HG03139 (cell line): ENCODE results near the gene GLG1.
A peak's percentile ranks its signal among the peaks of the same experiment; 100 is the strongest.
"Not testable (repeated sequence)": the region's sequence is repeated elsewhere in the genome, so short reads cannot be mapped to it uniquely, and the experiment has no call there.

ENCODE experiments used
- ATAC-seq: cut with Tn5 transposase; IDR thresholded peaks from one replicate; pipeline ENCODE4 v1.9.1; 2021; ENCODE audit not compliant: unreplicated experiment

Gene GLG1

GRCh38 chr16:74450967-74451760 is 155.8 kb downstream of the GLG1 start:
- no peak for ATAC-seq

- ATAC-seq: no peak
Observed at GRCh38 chr16:74450236-74450635, 156.7 kb downstream of the GLG1 start.

GRCh38 chr16:74449470-74449869 is 157.4 kb downstream of the GLG1 start:
- ATAC-seq: no peak

DNA sequence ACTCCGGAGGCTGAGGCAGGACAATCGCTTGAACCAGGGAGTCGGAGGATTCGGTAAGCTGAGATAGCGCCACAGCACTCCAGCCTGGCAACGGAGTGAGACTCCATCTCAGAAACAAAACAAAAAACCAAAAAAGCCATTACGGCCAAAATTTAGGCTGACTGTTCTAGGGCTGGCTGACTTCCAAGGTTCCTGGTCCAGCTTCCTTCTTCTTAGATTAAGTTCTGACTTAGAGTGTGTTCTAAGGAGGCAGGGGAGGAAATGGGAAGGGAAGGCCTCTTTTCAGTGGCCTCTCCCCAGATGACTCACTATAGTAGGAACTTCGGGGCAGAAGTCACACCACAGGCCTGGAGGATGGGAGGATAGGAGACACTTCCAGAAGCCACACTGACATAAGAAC is 157.9 kb downstream of the GLG1 start:
- no peak for ATAC-seq

DNA sequence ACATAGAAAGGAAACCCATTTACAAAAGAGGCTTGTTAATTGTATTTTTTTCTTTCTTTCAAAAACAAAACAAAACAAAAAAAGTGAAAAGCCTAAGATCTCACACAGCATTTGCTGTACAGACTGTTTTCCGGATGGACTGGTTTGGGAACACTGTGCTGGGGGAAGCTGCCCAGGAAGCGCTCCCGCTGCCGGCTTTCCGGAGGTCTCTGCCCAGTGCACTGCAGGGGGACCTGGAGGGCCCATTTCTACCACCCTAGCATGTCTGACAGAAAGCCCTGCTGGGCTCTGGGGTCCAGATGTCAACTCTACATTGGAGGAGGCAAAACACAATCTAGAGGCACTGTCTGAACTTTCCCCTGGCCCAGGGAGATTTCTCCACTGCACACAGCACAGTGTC is 159.3 kb downstream of the GLG1 start:
- no peak for ATAC-seq

- no peak for ATAC-seq
Observed at GRCh38 chr16:74446866-74447265, 160.0 kb downstream of the GLG1 start.

- ATAC-seq: not testable (repeated sequence)
Observed at GRCh38 chr16:74443624-74444346, 163.1 kb downstream of the GLG1 start.

DNA sequence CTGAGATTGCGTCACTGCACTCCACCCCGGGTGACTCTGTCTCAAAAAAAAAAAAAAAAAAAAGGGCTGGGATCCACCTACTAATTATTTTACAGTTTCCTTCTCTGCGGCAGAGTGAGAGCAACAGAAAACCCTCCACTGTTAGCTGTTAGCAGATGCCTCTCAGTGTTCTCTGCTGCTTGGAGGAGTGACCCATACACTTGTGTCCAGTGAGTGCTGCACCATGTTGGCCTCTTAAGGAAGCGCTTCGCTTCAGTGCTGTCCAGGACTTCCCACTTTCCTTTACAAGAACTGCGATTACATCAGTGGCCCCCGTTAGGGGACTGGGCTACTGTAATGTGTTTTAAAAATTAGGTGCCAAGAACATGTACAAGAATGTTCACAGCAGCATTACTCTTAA is 167.2 kb downstream of the GLG1 start:
- ATAC-seq: no peak

DNA sequence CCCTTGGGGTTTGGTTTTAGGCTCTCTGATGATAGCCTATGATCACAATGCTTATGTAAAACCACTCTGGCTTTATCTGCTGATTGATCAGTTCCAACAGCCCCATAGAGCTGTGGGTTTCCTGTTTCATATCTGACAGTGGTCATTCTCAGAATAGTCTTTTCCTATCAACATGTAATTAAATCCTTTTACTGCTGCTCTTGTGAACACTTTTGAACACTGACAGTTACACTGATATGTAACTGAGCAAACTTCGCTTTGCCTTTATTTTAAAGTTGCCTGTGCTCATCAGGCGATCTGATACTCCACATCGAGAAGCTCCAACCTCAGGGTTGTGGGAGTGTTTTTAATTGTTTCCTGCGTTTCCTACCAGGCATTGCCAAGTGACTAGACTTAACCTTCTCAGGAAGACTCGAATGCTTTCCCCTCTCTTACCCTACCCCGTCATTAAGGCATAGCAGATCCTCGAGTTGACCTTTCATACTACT is 168.4 kb downstream of the GLG1 start:
- ATAC-seq: no peak

DNA sequence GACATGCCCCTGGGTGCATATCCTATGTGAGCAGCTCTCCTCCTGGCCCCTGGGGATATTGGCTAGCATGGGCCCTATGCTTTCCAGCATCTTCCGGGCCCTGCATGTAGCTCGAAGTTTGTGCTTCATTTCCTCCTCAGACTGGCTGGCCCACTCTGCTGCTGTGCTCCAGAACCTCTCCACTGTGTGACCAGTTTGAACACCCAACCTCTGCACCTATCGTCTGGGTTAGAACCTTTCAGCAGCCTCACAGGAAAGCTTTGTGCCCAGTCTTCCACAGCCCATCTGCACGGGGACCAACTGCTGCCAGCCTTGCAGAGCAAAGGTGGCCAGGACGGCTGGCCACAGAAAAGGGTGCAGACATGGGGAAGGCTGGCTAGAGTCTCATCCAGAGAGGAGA is 175.4 kb downstream of the GLG1 start:
- no peak for ATAC-seq

DNA sequence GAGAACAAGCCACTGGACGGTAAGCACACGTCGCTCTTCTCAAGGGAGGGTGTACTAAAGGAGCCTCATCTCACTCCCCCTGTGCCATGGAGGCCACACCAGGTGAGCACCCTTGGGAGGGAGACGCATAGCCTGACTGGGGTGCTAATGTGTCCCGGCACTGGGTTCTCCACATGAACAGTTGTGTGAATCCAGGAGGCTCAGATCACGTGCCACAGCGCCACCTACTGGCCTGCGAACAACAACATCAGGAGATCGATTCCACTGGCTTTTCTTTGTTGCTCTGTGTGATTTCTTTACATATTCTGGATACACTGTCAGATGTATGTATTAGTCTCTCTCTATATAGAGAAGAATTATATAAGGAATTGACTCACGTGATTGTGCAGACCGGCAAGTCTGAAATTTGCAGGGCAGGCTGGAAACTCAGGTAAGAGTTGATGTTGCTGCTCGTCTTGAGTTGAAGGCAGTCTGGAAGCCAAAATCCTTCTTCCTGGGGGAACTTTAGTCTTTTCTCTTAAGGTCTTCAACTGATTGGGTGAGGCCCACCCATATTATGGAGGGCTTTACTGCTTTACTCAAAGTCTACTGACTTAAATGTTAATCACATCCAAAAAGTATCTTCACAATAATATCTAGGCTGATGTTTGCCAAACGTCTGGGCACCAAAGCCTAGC is 176.7 kb downstream of the GLG1 start:
- peak; percentile 71 for ATAC-seq

DNA sequence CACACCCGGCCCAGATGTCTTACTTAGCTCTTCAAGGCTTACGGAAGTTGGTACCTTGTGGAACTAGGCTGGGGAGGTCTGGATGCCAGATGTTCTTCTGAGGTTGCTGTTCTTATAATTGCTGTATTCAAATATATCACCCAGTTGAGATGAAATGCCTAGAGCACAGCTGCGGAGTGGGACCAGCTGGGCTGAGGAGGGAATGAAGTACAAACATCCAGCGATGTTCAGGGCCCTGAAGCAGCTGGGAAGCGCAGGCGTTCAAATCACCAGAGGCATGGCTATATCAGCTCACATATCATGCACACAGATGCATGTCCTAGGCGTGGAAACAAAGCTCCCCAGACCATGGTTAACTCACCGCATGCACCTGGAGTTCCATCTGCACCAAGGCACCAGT is 178.4 kb downstream of the GLG1 start:
- ATAC-seq: not testable (repeated sequence)

- ATAC-seq: not testable (repeated sequence)
Observed at GRCh38 chr16:74425751-74426150, 181.2 kb downstream of the GLG1 start.

GRCh38 chr16:74423721-74424120 is 183.2 kb downstream of the GLG1 start:
- ATAC-seq: not testable (repeated sequence)

DNA sequence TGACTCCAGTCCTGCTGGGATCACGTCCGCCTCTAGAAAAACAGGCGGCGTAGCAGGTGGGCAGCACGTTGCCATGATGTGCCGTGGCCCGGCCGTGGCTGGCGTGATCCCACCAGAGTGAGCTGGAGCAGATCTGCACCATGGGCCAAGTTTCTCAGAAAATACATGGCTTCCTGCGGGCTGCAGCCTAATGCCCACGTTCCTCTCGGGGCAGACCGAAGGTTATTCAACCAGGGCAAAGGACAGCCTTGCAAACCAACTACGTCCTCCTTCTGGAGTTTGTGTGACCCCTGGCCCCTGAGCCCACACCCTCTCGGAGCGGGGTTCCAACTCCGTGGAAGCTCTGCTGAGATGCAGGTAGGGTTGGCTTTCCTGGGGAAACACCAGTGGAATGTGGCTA is 184.8 kb downstream of the GLG1 start:
- not testable (repeated sequence) for ATAC-seq

DNA sequence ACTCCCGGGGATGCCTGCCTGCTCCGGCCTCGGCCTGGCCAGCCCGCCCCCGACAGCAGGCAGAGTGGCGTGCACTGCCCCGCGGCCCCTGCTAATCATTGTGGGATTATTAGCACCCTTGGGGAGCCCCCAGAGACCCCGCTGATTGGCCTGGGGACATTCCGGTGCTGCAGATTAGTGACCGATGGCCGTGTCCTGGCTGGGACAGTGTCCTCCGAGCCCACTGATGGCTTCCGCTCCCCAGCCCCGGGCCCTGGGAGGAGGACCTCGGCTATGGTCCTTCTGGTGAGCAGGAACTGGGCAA is 185.5 kb downstream of the GLG1 start:
- not testable (repeated sequence) for ATAC-seq

GRCh38 chr16:74420612-74421481 is 186.1 kb downstream of the GLG1 start, which contains the start of gene CLEC18B:
CLEC18B (minus strand) TSS chr16:74421478; CDS start chr16:74421270, 208 bp downstream.
- ATAC-seq: not testable (repeated sequence)

DNA sequence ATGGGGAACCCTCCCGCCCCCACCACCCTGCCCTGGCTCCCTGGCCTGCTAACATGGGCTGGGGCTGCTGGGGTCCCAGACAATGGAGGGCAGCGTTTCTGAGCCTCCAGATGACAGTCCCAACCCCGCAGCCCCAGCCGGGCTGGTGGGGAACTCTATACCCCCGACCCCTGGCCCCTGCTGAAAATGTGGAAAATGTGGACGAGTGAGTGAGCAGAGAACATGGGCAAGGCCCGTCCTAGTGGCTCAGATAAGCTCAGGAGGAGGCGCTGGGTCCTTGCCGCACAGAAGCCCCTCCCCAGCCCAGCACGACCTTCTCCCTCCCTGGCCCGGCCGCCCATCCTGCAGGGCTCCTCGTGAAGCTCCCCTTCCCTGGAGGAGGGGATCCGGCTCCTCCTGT is 187.1 kb downstream of the GLG1 start:
- not testable (repeated sequence) for ATAC-seq

GRCh38 chr16:74417897-74418296 is 189.0 kb downstream of the GLG1 start:
- ATAC-seq: not testable (repeated sequence)

GRCh38 chr16:74413920-74414319 is 193.0 kb downstream of the GLG1 start:
- not testable (repeated sequence) for ATAC-seq

- ATAC-seq: not testable (repeated sequence)
Observed at GRCh38 chr16:74413485-74413884, 193.4 kb downstream of the GLG1 start.
